ENCODE results near the gene MEN1. TPM values are rescaled to one million over a fixed set of nuclear protein-coding genes. Genes with fewer than 3 reads are reported as not detected.

MEN1 gene
- total and polyA plus RNA-seq, 2 experiments from 2014 or later = 13.2 to 24.6 TPM

DNA sequence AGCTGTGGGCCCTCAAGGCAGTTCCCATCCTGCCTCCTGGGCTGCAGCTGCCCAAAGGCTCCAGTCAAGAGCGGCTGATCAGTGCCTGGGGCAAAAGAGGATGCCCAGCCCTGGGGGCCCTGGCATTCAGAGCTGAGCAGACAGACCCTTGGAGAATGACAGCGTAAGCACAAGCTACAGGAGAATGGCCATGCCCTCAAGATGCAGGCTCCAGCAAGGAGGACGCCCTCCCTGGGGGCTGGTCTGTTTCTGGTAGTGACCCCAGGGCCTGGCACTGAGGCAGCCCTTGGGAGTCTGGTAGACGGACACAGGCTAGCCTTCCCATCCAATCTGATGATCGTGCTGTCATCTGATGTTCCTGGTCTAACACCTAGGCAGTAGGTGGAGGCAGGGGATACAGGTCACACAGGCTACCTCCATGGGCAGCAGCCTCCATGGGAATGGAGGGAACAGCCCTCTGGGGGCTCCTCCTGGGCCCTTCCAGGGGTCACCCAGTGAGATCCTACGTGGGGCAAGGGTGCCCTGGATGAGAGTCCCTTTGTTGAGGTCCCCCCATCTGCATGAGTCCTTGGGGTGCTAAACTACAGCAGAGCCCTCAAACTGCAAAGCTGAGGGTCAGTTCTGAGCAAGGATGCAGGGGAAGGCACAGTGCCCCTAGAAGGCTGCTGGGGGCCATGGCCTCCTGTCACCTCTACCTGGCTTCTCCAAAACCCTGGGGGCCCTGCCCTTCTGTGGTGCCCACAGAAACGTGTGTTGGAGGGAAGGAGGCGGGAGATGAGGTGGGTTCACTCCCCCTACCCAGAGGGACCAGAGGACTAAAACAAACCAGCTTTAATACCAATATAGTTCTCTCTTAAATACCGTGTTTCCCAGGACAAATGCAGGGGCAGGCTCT, 21.8 kb downstream of the MEN1 start:
- WGBS, 2 experiments (ENCODE audit: low coverage in 1 of 2, low lambda C conversion rate in 2 of 2, missing lambda C conversion rate in 2 of 2) = 77 to 86% methylated on average over 9 of the region's 9 CpGs
- Histone ChIP-seq H3K9me2 (ENCODE audit: insufficient read depth) (no peaks in the 10 kb centered on the region), H3K27me3 (replicated peaks; ENCODE audit: insufficient read depth) (no peaks in the 10 kb centered on the region), H3F3A (ENCODE audit: insufficient read depth) (no peaks in the 10 kb centered on the region; the same call in 1 of the 2 replicates), H3K4me1 (ENCODE audit: insufficient read depth) (no peaks in the 10 kb centered on the region), H4K20me1 (ENCODE audit: insufficient read depth) (no peaks in the 10 kb centered on the region), H3K4me3 (no peak overlapping the region), H3K27ac (no peak overlapping the region), H3K9ac (no peak overlapping the region), H3K36me3 (ENCODE audit: low read depth) (no peaks in the 10 kb centered on the region), H2AFZ (no peak overlapping the region), H3K4me2 (ENCODE audit: unreplicated experiment) (no peak overlapping the region), H3K79me2 (ENCODE audit: insufficient read depth) (no peaks in the 10 kb centered on the region), H3K9me3 (ENCODE audit: low read depth) (no peaks in the 10 kb centered on the region)
- DNase-seq = no peak
- in situ Hi-C loops (cut with MboI) = no loop called here
- TF ChIP-seq EZH2 (IDR thresholded peaks at IDR 0.05; ENCODE audit: insufficient read depth, poor library complexity, severe bottlenecking) (no peak), EZH2phosphoT487 (IDR thresholded peaks at IDR 0.05; ENCODE audit: insufficient read depth, low read depth) (no peak)

DNA sequence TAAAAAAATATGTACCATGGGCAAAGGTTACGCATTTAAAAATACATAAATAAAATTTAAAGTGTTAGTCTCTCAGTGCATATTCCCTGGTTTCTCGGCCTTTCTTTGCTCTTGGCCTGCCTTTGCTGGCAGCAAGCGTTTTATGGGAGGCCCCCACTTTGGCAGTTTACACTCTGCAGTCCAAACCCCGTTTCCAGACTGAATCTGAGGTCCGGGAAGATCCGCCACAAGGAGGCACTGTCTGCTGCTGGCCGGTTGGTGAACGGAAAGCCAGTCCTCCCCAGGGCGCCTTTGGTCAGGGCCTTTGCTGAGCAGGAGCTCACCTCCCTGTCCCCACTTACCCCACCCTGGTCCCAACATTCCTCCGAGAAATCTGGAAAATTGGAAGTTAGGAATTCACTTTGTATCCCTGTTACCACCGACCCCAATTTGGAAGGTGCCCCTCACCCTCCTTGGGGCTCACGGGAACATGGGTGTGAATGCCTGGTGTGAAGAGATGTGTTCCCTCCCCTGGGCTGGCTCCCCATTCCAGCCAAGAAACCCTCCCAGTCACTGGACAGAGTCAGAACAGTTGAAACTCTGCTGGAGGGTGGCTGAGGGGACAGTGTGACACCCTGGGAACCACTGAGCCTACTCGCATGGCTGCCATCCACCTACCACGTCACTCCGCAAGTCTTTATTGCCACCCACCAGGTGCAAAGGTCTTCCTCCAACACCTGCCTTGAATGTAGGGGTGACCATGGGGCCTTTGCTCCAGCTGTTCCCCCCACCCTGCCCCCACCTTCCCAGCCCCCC, 22.6 kb downstream of the MEN1 start:
- H3F3A ChIP-seq (ENCODE audit: insufficient read depth) = no peaks in the 10 kb centered on the region; the same call in 1 of the 2 replicates
- no peaks in the 10 kb centered on the region for H3K9me2 ChIP-seq (ENCODE audit: insufficient read depth)
- no peak overlapping the region for H3K27ac ChIP-seq
- H4K20me1 ChIP-seq (ENCODE audit: insufficient read depth) = no peaks in the 10 kb centered on the region
- H2AFZ ChIP-seq = no peak overlapping the region
- DNase-seq = peak; percentile 76
- H3K9me3 ChIP-seq (ENCODE audit: low read depth) = no peaks in the 10 kb centered on the region
- no peak overlapping the region for H3K9ac ChIP-seq
- H3K4me2 ChIP-seq (ENCODE audit: unreplicated experiment) = no peak overlapping the region
- in situ Hi-C loops (cut with MboI) = no loop called here
- TF ChIP-seq EZH2 (IDR thresholded peaks at IDR 0.05; ENCODE audit: insufficient read depth, poor library complexity, severe bottlenecking) (no peak), EZH2phosphoT487 (IDR thresholded peaks at IDR 0.05; ENCODE audit: insufficient read depth, low read depth) (no peak)
- H3K4me3 ChIP-seq = no peak overlapping the region
- H3K79me2 ChIP-seq (ENCODE audit: insufficient read depth) = no peaks in the 10 kb centered on the region
- 45 to 48% methylated on average over 15 of the region's 15 CpGs for WGBS, 2 experiments (ENCODE audit: low coverage in 1 of 2, low lambda C conversion rate in 2 of 2, missing lambda C conversion rate in 2 of 2)
- H3K27me3 ChIP-seq (replicated peaks; ENCODE audit: insufficient read depth) = no peaks in the 10 kb centered on the region
- no peaks in the 10 kb centered on the region for H3K4me1 ChIP-seq (ENCODE audit: insufficient read depth)
- H3K36me3 ChIP-seq (ENCODE audit: low read depth) = no peaks in the 10 kb centered on the region

DNA sequence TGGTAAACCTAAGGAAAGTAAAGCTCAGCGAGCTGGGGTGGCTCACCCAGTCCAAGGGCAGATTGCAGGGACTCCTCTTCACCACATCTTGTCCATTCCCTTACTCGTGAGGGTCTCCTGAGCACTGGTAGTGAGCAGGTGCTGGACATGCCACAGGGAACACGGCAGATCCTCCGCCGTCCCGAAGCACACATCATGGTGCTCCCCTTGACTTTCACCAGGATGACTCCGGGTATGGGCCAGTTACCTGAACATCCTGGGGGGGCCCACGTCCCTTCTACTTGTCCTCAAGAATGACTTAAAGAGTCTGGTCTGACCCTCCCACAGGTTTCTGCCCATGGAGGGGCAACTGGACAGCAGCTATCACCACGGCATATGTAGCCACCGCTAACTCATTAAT, 24.0 kb downstream of the MEN1 start:
- no peaks in the 10 kb centered on the region for H4K20me1 ChIP-seq (ENCODE audit: insufficient read depth)
- no peak for TF ChIP-seq EZH2phosphoT487 (IDR thresholded peaks at IDR 0.05; ENCODE audit: insufficient read depth, low read depth)
- TF ChIP-seq EZH2 (IDR thresholded peaks at IDR 0.05; ENCODE audit: insufficient read depth, poor library complexity, severe bottlenecking) = no peak
- H3K4me1 ChIP-seq (ENCODE audit: insufficient read depth) = no peaks in the 10 kb centered on the region
- H3K4me2 ChIP-seq (ENCODE audit: unreplicated experiment) = no peak overlapping the region
- H3K79me2 ChIP-seq (ENCODE audit: insufficient read depth) = no peaks in the 10 kb centered on the region
- H3K9ac ChIP-seq = no peak overlapping the region
- H3K4me3 ChIP-seq = no peak overlapping the region
- no peaks in the 10 kb centered on the region for H3K9me3 ChIP-seq (ENCODE audit: low read depth)
- 93 to 98% methylated on average over 10 of the region's 10 CpGs for WGBS, 2 experiments (ENCODE audit: low coverage in 1 of 2, low lambda C conversion rate in 2 of 2, missing lambda C conversion rate in 2 of 2)
- H3K27ac ChIP-seq = no peak overlapping the region
- no peaks in the 10 kb centered on the region for H3K9me2 ChIP-seq (ENCODE audit: insufficient read depth)
- in situ Hi-C loops (cut with MboI) = no loop called here
- H3F3A ChIP-seq (ENCODE audit: insufficient read depth) = no peaks in the 10 kb centered on the region; the same call in 1 of the 2 replicates
- H3K27me3 ChIP-seq (replicated peaks; ENCODE audit: insufficient read depth) = no peaks in the 10 kb centered on the region
- no peak for DNase-seq
- H2AFZ ChIP-seq = no peak overlapping the region
- no peaks in the 10 kb centered on the region for H3K36me3 ChIP-seq (ENCODE audit: low read depth)

DNA sequence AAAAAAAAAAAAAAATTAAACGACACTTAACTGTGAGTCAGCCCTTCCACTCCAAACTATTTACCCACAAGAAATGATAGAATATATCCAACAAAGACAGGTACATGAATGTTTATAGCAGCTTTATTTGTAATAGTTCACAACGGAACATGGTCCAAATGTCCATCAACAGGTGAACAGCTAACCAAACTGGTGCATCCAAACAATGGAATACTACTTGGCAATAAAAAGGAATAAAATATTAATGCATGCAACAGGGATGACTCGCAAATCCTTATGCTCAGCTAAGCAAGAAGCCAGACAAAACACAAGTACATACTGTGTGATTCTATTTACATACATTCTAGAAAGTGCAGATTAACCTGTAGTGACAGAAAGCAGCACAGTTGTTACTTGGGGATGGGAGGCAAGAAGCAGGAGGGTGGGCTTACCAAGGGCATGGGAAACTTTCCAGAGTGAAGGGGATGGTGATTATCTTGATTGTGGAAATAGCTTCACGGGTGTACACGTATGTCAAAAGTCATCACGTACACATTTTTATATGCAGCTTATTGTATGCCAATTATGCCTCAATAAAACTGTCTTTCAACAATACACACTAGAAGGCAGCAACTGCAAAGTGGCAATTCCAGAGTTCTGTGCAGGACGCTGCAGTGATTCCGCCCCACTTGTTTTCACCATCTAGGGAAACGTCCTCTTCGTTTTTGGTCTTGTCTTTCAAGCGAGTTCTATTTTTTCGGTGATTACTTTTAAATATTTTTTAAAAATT, 25.4 kb downstream of the MEN1 start:
- no peaks in the 10 kb centered on the region for H4K20me1 ChIP-seq (ENCODE audit: insufficient read depth)
- no peaks in the 10 kb centered on the region for H3K9me2 ChIP-seq (ENCODE audit: insufficient read depth)
- DNase-seq = no peak
- TF ChIP-seq EZH2phosphoT487 (IDR thresholded peaks at IDR 0.05; ENCODE audit: insufficient read depth, low read depth) = no peak
- TF ChIP-seq EZH2 (IDR thresholded peaks at IDR 0.05; ENCODE audit: insufficient read depth, poor library complexity, severe bottlenecking) = no peak
- in situ Hi-C loops (cut with MboI) = no loop called here
- no peak overlapping the region for H2AFZ ChIP-seq
- no peaks in the 10 kb centered on the region for H3K36me3 ChIP-seq (ENCODE audit: low read depth)
- H3K4me1 ChIP-seq (ENCODE audit: insufficient read depth) = no peaks in the 10 kb centered on the region
- H3K27ac ChIP-seq = no peak overlapping the region
- H3K9ac ChIP-seq = no peak overlapping the region
- no peaks in the 10 kb centered on the region for H3K9me3 ChIP-seq (ENCODE audit: low read depth)
- WGBS, 2 experiments (ENCODE audit: low coverage in 1 of 2, low lambda C conversion rate in 2 of 2, missing lambda C conversion rate in 2 of 2) = 83 to 85% methylated on average over 12 of the region's 12 CpGs
- H3F3A ChIP-seq (ENCODE audit: insufficient read depth) = peaks cover 4% of the 10 kb centered on the region; the same call in 1 of the 2 replicates
- H3K27me3 ChIP-seq (replicated peaks; ENCODE audit: insufficient read depth) = no peaks in the 10 kb centered on the region
- no peak overlapping the region for H3K4me3 ChIP-seq
- no peaks in the 10 kb centered on the region for H3K79me2 ChIP-seq (ENCODE audit: insufficient read depth)
- H3K4me2 ChIP-seq (ENCODE audit: unreplicated experiment) = no peak overlapping the region
